Mesothelial cell of epicardium (in vitro differentiated cells): Measurements from ENCODE around the gene DLEU7. TPM values are rescaled to one million over a fixed set of nuclear protein-coding genes. Genes with fewer than 3 reads are reported as not detected.

Source experiments
- DNase-seq, 2 experiments: peaks; one replicate each; pipeline ENCODE4 v3.0.0; 2021; ENCODE audit warnings: low spot score in 2 of 2; ENCODE audit not compliant: unreplicated experiment in 2 of 2
- H3K27ac Mint-ChIP-seq: 2 replicates; pipeline ENCODE4 v1.8.0; 2021; ENCODE audit warnings: mixed read lengths
- H3K27me3 Mint-ChIP-seq: 2 replicates; pipeline ENCODE4 v1.8.0; 2021; ENCODE audit warnings: low read depth, mixed read lengths
- H3K36me3 Mint-ChIP-seq: 2 replicates; pipeline ENCODE4 v1.8.0; 2021; ENCODE audit warnings: mixed read lengths
- H3K4me1 Mint-ChIP-seq: 2 replicates; pipeline ENCODE4 v1.8.0; 2021; ENCODE audit warnings: mixed read lengths
- H3K4me3 Mint-ChIP-seq: 2 replicates; pipeline ENCODE4 v1.8.0; 2021; ENCODE audit warnings: mild to moderate bottlenecking, moderate library complexity, mixed read lengths
- H3K9me3 Mint-ChIP-seq: 2 replicates; pipeline ENCODE4 v1.8.0; 2021; ENCODE audit warnings: mixed read lengths
- CTCF ChIP-seq: fragments of 200-600 bp; sonication (generic); IDR thresholded peaks from one replicate; pipeline ENCODE4 v1.5.0; 2021; ENCODE audit warnings: antibody characterized with exemption; ENCODE audit not compliant: unreplicated experiment
- total RNA-seq: library from RNA; stranded (reverse); gene quantifications from 3 replicates; pipeline ENCODE4 v1.2.1, GENCODE V29; 2021

Gene DLEU7
- total RNA-seq = 0.18 TPM in 1 of 3 replicates, not detected in the others

GRCh38 chr13:50843257-50844083, at the start of gene DLEU7:
Gene DLEU7, minus strand, starts transcription at chr13:50843692. Its CDS starts 46 bp downstream, at chr13:50843646.
- Mint-ChIP-seq H3K27ac (no peak within 1 kb of the TSS), H3K4me3 (peak within 1 kb of the TSS; percentile 74), H3K9me3 (no peaks in the 10 kb centered on the region), H3K36me3 (no peaks in the 10 kb centered on the region), H3K4me1 (peaks cover 8% of the 10 kb centered on the region), H3K27me3 (peaks cover 64% of the 10 kb centered on the region)
- no peak for TF ChIP-seq CTCF
- peak in 1 of 2 experiments; percentile 41 for DNase-seq

GRCh38 chr13:50892210-50892944, 48.9 kb upstream of the DLEU7 start:
- H3K9me3 Mint-ChIP-seq = peaks cover 4% of the 10 kb centered on the region
- TF ChIP-seq CTCF = no peak
- peaks cover 5% of the 10 kb centered on the region for H3K27me3 Mint-ChIP-seq
- peaks cover 31% of the 10 kb centered on the region for H3K4me1 Mint-ChIP-seq
- no peaks in the 10 kb centered on the region for H3K36me3 Mint-ChIP-seq
- H3K27ac Mint-ChIP-seq = peak overlapping the region; percentile 0
- DNase-seq = no peak
- no peak overlapping the region for H3K4me3 Mint-ChIP-seq

GRCh38 chr13:50891206-50891605, 47.7 kb upstream of the DLEU7 start:
- Mint-ChIP-seq H3K36me3 (no peaks in the 10 kb centered on the region), H3K27ac (no peak overlapping the region), H3K4me3 (no peak overlapping the region), H3K4me1 (peaks cover 29% of the 10 kb centered on the region), H3K27me3 (peaks cover 5% of the 10 kb centered on the region), H3K9me3 (peaks cover 3% of the 10 kb centered on the region)
- TF ChIP-seq CTCF = no peak
- DNase-seq = no peak

- no peak for DNase-seq
- Mint-ChIP-seq H3K27me3 (peaks cover 5% of the 10 kb centered on the region), H3K36me3 (no peaks in the 10 kb centered on the region), H3K27ac (no peak overlapping the region), H3K4me3 (no peak overlapping the region), H3K9me3 (peaks cover 4% of the 10 kb centered on the region), H3K4me1 (peaks cover 21% of the 10 kb centered on the region)
- TF ChIP-seq CTCF = no peak
Observed at GRCh38 chr13:50889317-50889716, 45.8 kb upstream of the DLEU7 start.

- peaks cover 5% of the 10 kb centered on the region for H3K27me3 Mint-ChIP-seq
- no peak overlapping the region for H3K4me3 Mint-ChIP-seq
- no peak for TF ChIP-seq CTCF
- no peak overlapping the region for H3K27ac Mint-ChIP-seq
- H3K4me1 Mint-ChIP-seq = peaks cover 12% of the 10 kb centered on the region
- H3K9me3 Mint-ChIP-seq = peaks cover 4% of the 10 kb centered on the region
- no peaks in the 10 kb centered on the region for H3K36me3 Mint-ChIP-seq
- no peak for DNase-seq
Observed at GRCh38 chr13:50888362-50888761, 44.9 kb upstream of the DLEU7 start.
